NCI-H2227 (cell line): ENCODE results near the gene MAP6.
A peak's percentile ranks its signal among the peaks of the same experiment; 100 is the strongest.

Experiments used
- DNase-seq: peaks from one replicate; lab custom pipeline; 2025; ENCODE audit not compliant: unreplicated experiment; lab: John Stamatoyannopoulos, UW

The MAP6 gene

GRCh38 chr11:75632450-75632849 is 36.4 kb downstream of the MAP6 start:
- no peak for DNase-seq

- DNase-seq = peak; percentile 43
Measured at GRCh38 chr11:75631086-75631730, 37.6 kb downstream of the MAP6 start.

DNA sequence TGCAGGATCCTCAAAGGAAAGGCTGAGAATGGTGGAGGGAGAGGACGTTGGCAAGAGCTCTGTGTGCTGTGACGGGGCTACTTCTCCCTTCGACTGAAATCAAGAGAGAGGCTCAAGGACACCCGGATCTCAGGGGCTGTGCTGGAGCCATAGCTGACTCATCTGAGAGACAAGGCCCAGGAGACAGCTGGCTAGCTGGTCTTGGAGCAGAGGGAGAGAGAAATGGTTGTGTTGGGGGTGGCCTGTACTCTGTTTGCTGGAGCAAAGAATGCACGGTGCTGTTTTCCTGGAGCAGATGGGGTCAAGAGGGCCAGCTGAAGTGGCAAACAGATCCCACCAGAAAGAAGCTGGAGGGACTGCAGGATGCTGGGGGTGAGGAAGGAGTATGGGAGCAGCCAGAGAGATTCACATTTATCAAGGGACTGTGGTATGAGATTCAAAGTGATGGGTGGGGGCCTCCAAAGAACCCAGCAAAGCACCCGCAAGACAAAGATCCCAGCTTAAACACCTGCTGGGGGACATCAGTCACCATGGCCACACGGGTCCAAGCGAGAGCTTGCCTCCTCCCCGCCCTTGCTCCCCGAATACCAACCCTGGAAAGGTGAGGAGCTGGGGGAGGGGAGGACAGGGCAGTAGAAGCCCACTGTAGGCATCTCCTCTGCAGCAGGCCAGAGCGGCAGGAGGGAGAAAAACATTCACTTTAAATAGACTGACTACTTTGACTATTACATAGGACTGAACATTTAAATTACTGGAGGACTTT is 40.8 kb downstream of the MAP6 start:
- peak; percentile 31 for DNase-seq

- peak; percentile 44 for DNase-seq
Measured at GRCh38 chr11:75626889-75627529, 41.8 kb downstream of the MAP6 start.

- peak; percentile 26 for DNase-seq
Measured at GRCh38 chr11:75625991-75626888, 42.6 kb downstream of the MAP6 start.

- DNase-seq = peak; percentile 61
Measured at GRCh38 chr11:75625021-75625420, 43.8 kb downstream of the MAP6 start.

DNA sequence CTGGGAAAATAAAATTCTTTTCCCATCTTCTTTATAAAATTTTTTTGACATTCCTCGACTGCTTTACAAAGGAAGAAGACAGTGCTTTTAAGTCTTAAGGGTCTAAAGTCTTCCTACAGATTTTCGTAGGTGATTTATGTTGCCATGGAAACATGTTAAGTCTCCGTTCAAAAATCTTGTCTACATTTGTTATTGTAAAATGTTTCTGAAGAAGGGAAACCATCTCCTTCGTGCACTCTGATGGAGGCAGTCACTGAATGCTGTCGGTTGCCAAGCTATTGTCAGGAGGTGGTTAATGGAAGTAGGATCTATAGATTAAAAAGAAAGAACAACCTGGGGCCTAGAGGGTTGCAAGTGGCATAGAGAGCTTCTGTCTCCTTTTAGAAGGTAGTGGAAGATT is 52.6 kb downstream of the MAP6 start:
- DNase-seq = peak; percentile 29

GRCh38 chr11:75615751-75616150 is 53.1 kb downstream of the MAP6 start:
- no peak for DNase-seq

DNA sequence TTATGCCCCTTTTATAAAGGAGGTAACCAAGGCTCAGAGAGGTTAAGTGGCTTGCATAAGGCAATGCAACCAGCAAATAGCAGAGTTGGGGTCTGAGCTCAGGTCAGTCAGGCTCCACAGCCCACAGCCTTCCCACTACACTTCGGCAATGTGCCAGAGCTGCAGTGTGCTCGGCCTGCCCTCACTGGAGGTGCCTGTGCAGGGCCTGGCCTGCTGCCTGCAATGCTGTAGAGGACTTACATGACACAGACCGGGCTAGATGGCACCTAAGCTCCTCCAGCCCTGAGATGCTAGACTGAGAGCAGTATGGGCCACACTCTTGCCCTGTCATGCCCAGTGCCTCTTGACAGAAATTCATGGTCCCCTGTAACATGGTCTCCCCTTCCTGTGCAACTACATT is 57.0 kb downstream of the MAP6 start:
- DNase-seq = no peak

DNA sequence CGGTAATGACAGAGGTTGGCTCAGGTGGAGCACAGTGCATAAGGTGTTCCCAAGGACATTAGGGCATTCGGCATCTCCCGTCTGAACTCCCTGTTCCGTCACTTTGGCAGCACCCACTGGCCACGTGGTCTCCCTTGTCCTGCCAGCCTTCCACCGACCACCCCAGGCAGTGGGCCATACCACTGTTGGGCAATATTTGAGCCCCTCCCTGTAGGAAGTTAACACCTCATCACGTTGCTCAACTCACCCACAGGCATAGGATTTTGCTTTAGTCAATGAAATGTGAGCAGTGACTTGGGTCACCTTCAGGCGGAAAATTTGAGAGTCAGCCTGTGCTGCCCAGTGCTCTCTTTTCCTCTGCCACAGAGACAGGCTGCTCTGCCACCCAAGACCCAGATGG is 62.7 kb downstream of the MAP6 start:
- no peak for DNase-seq

DNA sequence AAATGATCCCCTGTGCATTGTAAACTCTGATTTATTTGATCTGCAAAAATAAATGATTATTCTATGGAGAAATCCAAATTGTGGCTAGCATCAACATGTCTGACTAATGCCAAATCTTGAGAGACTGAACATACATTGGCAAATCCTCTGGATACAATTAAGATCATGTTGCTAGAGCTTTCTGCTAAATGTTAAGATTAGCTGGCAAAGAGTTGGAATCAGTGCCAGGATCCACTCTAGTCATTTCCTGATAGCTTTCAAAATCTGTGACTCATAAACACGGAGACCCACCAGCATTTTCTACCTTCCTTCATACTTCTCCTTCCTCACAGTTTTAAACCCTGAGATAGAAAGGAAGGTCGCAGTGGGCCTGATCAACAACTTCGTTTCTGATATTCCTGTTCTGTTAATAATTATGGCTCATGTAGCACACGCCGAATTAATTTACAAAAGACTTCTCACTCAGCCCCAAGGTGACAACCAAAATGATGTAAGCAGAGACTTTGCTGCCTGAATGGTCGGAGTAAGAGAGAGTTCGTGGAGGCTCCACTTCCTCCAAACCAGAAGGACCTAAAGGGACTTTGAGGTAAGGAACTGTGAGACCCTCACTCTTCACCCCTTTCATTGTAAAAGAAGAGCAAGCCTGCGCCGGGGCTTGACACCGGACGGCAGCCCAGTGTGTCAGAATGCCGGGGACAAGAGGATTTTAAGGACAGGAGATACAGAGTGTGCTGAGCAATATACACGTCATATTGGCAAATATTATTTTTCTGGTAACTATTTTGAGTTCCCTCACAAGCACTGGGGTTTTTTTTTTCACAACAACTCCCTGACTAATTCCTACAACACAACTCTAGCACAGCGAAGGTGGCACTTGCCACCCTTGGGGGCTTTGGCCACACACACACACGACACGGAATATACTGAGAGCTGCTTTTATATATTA is 64.8 kb downstream of the MAP6 start:
- no peak for DNase-seq

GRCh38 chr11:75602951-75603350 is 65.9 kb downstream of the MAP6 start:
- DNase-seq = no peak

DNA sequence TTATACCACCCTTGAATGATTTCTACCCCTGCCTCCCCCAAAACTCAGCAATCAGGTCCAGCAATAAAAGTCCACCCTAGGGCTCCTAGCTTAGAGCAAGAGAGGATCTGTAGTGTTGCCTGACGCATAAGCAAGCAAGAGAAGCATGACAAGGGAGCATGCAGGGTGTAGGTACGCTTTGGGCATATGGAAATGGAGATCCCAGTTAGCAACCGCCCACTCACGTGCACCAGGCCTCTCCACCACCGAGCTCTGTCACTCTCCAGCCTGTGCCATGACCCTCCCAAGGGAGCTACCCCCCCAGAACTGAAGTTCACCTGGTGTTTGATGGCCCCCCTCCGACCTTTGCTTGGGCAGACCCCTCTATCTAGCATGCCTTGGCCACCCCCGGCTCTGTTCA is 67.3 kb downstream of the MAP6 start:
- no peak for DNase-seq

- no peak for DNase-seq
Measured at GRCh38 chr11:75600356-75600755, 68.5 kb downstream of the MAP6 start.

DNA sequence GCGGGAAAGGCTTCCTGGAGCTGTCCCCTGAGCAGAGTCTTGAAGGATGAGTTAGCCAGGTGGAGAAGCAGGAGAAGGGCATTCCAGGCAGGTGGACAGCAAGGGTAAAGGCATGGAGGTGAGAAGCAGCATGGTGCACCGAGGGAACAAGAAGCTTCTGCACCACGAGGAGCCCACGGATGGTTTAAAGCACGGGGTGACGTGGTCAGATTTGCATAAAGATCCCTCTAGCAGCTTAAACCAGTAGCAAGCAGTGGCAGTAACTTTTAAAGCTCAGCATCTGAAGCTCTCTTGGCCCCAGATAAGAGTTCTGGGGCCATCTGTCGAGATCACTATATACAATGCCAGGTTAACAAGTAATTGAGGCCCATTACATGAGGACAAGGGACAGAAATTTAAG is 69.9 kb downstream of the MAP6 start:
- DNase-seq = no peak

DNA sequence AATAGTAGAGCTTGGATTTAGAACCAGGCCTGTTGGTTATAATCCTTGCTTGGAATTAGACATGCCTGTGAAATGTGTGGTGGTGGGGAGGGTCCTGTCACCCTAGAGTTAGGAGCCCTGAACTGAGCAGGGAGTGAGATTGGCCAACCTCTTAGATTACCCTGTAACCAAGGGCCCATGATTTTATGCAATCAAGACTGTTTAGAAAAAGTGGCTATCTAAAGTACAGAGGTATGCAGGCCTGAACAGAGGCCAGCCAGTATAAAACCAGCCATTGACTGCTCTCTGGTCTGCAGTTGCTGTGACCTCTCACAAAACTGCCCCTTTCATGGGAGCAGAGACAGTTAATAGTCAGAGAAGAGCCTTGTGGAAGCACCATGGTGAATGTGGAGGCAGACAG is 70.6 kb downstream of the MAP6 start:
- DNase-seq = no peak

DNA sequence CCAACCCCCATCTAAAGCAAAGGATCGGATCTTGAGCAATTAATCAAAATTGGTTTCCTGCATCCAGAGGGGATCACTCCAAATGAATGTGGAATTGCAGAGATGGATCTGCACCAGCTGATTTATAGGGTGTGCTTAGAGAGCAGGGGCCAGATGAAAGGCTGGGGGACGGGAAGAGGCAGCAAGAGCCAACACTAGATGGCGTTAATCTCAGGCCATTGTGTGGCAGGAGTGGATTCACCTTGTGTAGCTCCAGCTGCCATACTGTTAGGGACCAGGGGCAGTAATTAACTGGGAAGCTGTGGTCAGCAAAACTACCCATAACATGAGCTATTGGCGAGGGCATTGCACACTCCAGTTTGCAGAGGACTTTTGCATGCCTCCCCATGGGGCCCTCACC is 71.2 kb downstream of the MAP6 start:
- DNase-seq = peak; percentile 76

DNA sequence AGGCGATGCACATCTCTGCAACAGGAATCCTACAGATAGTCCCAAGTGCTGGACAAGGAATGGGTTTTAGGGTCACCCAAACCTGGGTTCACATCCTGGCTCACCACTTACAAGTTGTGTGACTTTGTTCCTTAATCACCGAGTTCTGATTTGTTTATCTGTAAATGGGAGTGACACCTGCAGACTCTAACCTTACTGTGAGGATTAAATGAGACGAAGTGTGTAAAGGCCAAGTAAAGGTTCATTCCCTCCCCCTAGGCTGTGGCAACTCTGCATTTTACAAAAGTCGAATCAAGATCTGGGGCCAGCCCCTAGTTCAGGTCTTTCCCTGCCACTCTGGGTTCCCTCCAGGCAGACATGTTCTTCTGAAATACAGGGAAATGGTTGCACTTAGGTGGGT is 71.9 kb downstream of the MAP6 start:
- no peak for DNase-seq

GRCh38 chr11:75595429-75595828 is 73.4 kb downstream of the MAP6 start:
- no peak for DNase-seq

DNA sequence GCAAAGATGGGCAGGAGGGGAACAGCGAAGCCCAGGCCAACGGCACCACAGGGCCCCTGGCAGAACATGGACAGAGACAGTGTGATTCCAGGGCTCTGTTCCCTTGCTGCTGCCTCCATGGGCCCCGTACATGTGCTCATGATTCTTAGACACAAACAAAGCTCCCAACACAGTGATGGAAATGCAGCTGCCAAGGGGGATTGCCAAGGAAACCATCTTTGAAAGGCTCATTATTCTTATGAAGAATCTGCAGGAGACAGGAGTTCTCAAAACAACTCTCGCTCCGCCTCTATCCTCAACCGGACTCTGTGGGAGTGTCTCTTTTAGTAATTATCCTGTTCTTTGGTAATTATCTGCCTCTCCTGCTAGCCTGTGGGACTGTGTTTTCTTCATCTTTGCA is 74.6 kb downstream of the MAP6 start:
- no peak for DNase-seq
